Activated B cell treated with CpG ODN at 0.5 μM for 24 hours (primary cell): Measurements from ENCODE around the gene FAT4. TPM values are rescaled to one million over a fixed set of nuclear protein-coding genes. Genes with fewer than 3 reads are reported as not detected.

Source experiments
- ATAC-seq: fragments of 200-7000 bp; cut with Tn5 transposase; one replicate; pipeline ENCODE4 v1.10.0; 2021; ENCODE audit warnings: low read depth, mild to moderate bottlenecking, moderate library complexity
- CTCF ChIA-PET: fragments of 350-600 bp; sonication (Branson Sonifier 250); formaldehyde crosslinking; loops from one replicate; lab custom pipeline; 2021; ENCODE audit warnings: antibody characterized with exemption; lab: Charles Lee
- POLR2A ChIA-PET: fragments of 350-600 bp; sonication (Branson Sonifier 250); formaldehyde crosslinking; loops from one replicate; lab custom pipeline; 2021; ENCODE audit warnings: antibody characterized with exemption; lab: Charles Lee
- DNase-seq: peaks from one replicate; pipeline ENCODE4 v3.0.0; 2022
- H3K27ac Mint-ChIP-seq: one replicate; pipeline ENCODE4 v1.8.0; 2020; ENCODE audit warnings: mixed read lengths
- H3K27me3 Mint-ChIP-seq: one replicate; pipeline ENCODE4 v1.8.0; 2021; ENCODE audit warnings: mixed read lengths
- H3K36me3 Mint-ChIP-seq: one replicate; pipeline ENCODE4 v1.8.0; 2021; ENCODE audit warnings: low read depth, mixed read lengths
- H3K4me1 Mint-ChIP-seq: one replicate; pipeline ENCODE4 v1.8.0; 2021; ENCODE audit warnings: mixed read lengths
- H3K4me3 Mint-ChIP-seq: one replicate; pipeline ENCODE4 v1.8.0; 2020; ENCODE audit warnings: mild to moderate bottlenecking, mixed read lengths
- H3K9me3 Mint-ChIP-seq: one replicate; pipeline ENCODE4 v1.8.0; 2020; ENCODE audit warnings: mixed read lengths
- intact Hi-C: fragments of 100-400 bp; cut with micrococcal nuclease; formaldehyde crosslinking; loops from one replicate; pipeline ENCODE4 v1.15.1; 2024
- total RNA-seq: library from RNA; stranded (reverse); gene quantifications from 2 replicates; pipeline ENCODE4 v1.2.3, GENCODE V29; 2022
- TF ChIP-seq, protein P1 (sequence below): fragments of 200-600 bp; IDR thresholded peaks from one replicate; pipeline ENCODE4 v1.8.0; 2022; ENCODE audit warnings: antibody characterized with exemption, mild to moderate bottlenecking

FAT4 gene
- total RNA-seq, 1 donor from 2014 or later, result not detected

DNA sequence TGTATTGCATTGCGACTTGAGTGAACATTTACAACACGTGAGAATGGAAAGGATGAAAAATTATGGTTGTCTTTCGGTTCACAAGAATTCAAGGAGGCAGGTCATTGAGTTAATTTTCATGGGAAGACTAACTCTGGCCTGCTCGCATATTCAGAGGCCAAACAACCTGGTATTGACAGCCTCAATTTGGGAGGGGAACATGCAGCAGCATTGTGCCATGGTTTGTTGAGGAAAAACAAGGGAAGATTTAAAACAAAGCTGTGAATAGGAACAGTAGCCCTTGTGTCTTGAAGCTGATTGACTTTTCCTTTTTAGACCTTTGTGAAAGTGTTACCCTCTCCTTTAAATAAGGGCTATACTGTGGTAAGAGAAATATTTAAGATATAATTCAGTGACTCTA, 31.9 kb downstream of the FAT4 start:
- ChIA-PET CTCF (no interaction called here), POLR2A (no interaction called here)
- Mint-ChIP-seq H3K36me3 (no peaks in the 10 kb centered on the region), H3K27me3 (no peaks in the 10 kb centered on the region), H3K27ac (no peak overlapping the region), H3K4me1 (no peaks in the 10 kb centered on the region), H3K4me3 (no peak overlapping the region), H3K9me3 (no peaks in the 10 kb centered on the region)
- TF ChIP-seq, protein P1, sequence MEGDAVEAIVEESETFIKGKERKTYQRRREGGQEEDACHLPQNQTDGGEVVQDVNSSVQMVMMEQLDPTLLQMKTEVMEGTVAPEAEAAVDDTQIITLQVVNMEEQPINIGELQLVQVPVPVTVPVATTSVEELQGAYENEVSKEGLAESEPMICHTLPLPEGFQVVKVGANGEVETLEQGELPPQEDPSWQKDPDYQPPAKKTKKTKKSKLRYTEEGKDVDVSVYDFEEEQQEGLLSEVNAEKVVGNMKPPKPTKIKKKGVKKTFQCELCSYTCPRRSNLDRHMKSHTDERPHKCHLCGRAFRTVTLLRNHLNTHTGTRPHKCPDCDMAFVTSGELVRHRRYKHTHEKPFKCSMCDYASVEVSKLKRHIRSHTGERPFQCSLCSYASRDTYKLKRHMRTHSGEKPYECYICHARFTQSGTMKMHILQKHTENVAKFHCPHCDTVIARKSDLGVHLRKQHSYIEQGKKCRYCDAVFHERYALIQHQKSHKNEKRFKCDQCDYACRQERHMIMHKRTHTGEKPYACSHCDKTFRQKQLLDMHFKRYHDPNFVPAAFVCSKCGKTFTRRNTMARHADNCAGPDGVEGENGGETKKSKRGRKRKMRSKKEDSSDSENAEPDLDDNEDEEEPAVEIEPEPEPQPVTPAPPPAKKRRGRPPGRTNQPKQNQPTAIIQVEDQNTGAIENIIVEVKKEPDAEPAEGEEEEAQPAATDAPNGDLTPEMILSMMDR, result no peak
- intact Hi-C loops, result no loop called here
- DNase-seq (no peak), ATAC-seq (no peak)

DNA sequence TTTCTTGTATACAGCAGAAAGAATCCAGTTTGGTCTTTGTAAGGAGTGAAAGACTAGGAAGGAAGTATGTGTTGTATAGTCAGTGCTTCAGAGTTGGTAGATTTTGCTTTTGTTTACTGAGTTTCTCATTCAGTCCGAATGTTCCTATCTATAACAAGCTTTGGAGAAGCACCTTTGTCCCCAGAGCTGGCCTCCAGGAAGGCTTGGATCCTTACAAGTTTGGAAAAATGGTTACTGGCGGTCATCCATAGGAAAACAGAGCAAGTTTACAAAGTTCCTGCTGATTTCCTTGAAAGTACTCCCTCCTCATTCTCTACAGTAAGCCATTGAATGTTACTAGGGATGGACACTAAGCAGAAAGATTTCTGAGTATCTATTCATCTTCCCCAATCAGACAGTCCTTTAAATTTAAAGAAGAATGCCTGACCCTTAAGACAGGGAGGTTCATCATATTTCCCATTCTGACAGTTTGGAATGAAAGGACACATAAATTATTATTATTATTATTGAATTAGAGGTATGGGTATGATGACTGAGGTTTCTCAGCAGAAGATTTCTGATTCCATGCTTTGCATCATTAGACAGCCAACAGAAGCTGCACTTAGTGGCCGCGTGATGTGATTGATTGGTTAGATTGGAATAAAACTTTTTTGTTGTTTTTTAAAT, 35.8 kb downstream of the FAT4 start:
- POLR2A ChIA-PET, result no interaction called here
- intact Hi-C loops, result no loop called here
- Mint-ChIP-seq H3K36me3 (no peaks in the 10 kb centered on the region), H3K27ac (no peak overlapping the region), H3K27me3 (no peaks in the 10 kb centered on the region), H3K4me1 (no peaks in the 10 kb centered on the region), H3K9me3 (no peaks in the 10 kb centered on the region), H3K4me3 (no peak overlapping the region)
- DNase-seq (no peak), ATAC-seq (no peak)
- CTCF ChIA-PET, result no interaction called here
- TF ChIP-seq, protein P1, result no peak

DNA sequence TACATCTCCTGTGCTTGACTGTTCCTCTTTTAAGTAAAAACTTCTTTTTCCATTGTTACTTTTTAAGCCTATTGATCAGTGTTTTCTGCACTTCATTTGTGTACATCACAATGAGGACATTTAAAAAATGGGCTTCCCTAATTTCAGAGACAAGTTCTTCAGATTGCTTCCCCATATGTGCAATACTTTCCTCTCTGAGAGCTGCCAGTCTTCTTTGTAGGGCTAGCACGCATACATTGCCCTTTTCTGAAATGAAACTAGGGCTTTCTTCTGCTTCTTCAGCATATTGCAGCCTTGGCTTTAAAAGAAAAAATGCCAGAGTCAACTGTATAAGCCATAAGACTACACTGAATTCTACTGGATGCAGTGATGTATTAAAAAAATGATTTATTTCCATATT, 37.8 kb downstream of the FAT4 start:
- TF ChIP-seq, protein P1, result no peak
- Mint-ChIP-seq H3K4me3 (no peak overlapping the region), H3K9me3 (no peaks in the 10 kb centered on the region), H3K4me1 (no peaks in the 10 kb centered on the region), H3K27me3 (no peaks in the 10 kb centered on the region), H3K36me3 (no peaks in the 10 kb centered on the region), H3K27ac (no peak overlapping the region)
- intact Hi-C loops, result no loop called here
- POLR2A ChIA-PET, result no interaction called here
- DNase-seq (no peak), ATAC-seq (no peak)
- CTCF ChIA-PET, result no interaction called here

DNA sequence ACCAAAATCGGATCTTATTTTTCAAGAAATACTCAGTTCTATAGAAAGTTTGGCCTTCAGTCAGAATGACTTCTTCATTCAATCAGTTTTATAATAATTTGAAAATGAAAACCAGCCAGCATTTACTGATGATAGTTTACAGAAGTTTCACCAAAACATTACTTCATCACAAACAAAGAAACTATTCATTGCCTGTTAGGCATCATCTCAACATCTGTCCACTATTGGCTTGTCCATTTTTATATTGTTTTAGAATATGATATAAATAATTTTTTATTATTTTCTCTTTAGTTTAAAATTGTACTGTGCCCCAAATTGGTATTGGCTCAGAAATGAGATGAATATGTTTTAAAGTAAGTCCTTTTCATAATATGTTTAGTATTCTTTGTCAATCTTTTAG, 38.4 kb downstream of the FAT4 start:
- H3K36me3 Mint-ChIP-seq, result no peaks in the 10 kb centered on the region
- CTCF ChIA-PET, result no interaction called here

DNA sequence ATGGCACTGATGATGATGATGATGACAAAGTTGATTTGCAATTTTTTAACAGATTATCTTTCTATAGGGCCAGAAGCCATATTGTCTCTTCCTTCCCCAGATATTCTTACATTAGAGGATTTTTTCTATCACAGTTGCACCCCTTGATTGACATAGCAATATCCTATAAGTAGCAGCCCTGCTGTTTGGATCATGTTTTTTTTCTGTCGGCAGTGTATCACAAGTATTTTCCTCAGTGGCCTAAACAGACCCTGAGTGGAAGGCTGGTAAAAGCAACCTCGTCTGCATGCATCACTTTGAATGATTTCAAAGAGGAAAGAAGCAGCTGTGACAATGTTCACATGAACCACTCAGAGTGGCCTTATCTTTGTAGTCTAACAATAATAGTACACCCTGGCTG, 41.0 kb downstream of the FAT4 start:
- no peak overlapping the region for H3K4me3 Mint-ChIP-seq
- TF ChIP-seq, protein P1, result no peak
- no peaks in the 10 kb centered on the region for H3K4me1 Mint-ChIP-seq

More for the DNA sequence above, 38.4 kb downstream of the FAT4 start:
- ATAC-seq (no peak), DNase-seq (no peak)
- Mint-ChIP-seq H3K4me3 (no peak overlapping the region), H3K27ac (no peak overlapping the region), H3K9me3 (no peaks in the 10 kb centered on the region), H3K4me1 (no peaks in the 10 kb centered on the region), H3K27me3 (no peaks in the 10 kb centered on the region)
- intact Hi-C loops, result no loop called here
- POLR2A ChIA-PET, result no interaction called here
- TF ChIP-seq, protein P1, result no peak

More for the DNA sequence above, 41.0 kb downstream of the FAT4 start:
- Mint-ChIP-seq H3K36me3 (no peaks in the 10 kb centered on the region), H3K9me3 (no peaks in the 10 kb centered on the region), H3K27me3 (no peaks in the 10 kb centered on the region), H3K27ac (no peak overlapping the region)
- no peak for DNase-seq
- ATAC-seq, result no peak
- POLR2A ChIA-PET, result no interaction called here
- CTCF ChIA-PET, result no interaction called here
- intact Hi-C loops, result no loop called here
